Suppressor macrophage (primary cell): ENCODE results near the gene ZNF423.

Source experiments
- DNase-seq, 4 experiments: peaks; one replicate each; pipeline ENCODE4 v3.0.0-alpha.2; 2020 to 2022

Gene ZNF423

GRCh38 chr16:49690778-49691177 lies 165.1 kb downstream of the ZNF423 start:
- DNase-seq: no peak

DNA sequence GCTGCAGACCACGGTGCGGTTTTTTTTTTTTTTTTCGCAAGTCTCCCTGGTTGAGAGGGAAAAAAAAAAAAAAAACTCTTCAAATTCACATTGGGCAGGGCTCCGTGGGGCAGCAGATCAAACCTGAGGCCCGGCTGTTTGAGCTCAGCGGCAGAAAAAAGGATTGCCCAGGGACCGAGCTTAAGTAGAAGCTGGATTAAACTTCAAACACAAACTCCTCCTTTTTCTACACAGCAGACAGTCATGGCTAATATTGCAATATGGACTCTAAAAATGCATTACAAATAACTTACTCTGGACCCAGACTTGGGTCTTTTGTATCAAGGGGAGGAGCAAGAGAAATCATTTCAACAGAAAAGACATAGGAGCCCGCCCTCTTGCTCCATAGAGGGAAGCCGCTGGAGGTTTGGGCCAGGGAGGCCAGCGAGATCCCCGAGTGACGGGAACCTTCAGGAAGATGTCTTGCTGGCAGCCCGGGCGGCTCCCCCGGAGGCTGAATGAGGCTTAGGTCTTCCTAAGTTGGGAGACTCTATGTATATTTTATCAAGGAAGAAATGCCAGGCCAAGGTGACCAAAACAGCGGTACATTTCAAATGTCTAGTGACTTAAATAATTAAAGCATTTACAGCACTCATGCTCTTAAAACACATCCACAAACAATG lies 167.7 kb downstream of the ZNF423 start:
- no peak for DNase-seq

DNA sequence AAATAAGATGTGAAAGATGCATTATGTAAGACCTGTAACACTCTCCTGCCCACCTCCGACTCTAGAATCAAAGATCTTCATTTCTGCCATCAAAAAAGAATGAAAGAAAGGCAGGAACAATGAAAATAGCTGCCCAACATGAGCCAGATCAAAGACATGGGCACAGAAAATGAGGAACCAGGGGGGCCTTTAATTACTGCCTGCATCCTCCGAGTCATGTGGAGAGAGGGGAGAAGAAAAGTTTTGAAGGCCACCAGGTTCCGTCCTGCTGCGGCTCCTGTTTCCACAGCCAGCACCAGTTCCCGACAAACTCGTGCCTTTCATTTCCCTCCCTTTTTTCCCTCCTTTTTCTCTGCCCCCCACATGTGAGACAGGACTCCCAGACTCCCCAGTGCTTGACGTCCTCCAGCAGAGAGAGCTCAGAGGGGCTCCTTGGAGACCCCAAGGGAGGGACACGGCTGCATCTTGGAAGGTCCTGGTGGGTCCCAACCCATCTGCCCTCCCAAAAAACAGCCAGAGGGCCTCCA lies 168.4 kb downstream of the ZNF423 start:
- DNase-seq: no peak

DNA sequence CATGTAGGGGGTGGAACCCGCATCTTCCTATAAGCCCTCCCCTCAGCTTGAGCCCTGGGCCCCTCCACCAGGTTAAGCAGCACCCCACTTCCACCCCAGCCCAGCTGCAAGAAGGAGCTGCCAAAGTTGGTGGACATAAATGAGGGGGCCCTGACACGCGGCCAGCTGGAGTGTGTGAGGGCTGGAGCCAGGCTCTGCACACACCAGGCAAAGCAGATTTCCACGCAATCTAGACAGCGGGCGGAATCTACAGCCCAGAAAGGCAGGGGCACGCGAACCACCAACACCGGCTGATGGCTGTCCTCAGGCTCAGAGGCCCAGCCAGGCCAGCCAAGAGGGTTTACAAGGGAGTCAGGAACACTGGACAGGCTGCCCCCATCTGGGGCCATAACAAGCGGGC lies 171.2 kb downstream of the ZNF423 start:
- DNase-seq: no peak

GRCh38 chr16:49682577-49683165 lies 173.2 kb downstream of the ZNF423 start:
- DNase-seq: no peak

DNA sequence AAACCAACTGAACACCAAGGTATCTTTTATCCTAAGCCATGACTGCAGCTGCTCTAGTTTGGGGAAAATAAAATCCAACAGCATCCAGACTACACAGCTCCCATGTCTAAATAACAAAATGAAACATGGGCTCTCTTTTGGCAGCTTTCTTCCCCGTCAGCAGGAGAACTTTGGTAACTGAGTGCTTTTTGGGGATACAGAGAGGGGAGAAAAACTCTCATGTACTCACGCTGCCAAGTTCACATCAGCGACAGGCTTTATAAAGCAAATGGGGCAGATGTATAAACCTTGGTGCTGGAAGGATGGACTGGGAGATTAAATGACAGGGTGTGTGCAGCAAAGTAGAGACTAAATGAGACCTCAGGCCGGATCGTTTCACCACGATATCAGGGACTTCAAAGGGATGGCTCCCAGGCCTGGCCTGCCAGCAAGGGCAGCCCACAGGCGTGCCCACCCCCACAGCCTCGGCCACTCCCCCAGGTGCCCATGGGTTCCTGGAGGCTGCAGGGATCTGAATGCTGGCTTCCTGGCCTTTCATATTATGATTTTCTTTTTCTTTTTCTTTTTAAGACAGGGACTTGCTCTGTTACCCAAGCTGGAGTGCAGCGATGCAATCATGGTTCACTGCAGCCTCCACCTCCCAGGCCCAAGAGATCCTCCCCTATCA lies 174.6 kb downstream of the ZNF423 start:
- no peak for DNase-seq

DNA sequence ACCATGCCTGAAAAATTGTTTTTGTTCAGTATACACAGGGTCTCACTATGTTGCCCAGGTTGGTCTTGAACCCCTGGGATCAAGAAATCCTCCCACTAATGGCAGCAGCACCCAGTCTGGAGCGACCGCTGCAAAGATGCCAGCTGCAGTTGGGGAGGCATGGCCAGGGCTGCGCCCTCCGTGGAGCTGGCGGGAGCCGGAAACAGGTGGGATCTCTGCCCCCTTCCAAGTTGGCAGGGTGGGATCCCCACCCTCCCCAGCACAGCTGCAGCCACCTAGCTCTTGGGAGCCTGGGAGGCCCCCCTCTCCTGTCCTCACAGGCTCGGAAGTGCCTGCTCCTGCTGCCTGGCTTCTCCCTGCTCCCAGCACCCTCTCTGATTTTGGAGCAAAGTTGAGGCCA lies 176.8 kb downstream of the ZNF423 start:
- no peak for DNase-seq

- DNase-seq: peak; percentile 9 to 47 (median 46)
Measured at GRCh38 chr16:49677661-49678060, 178.3 kb downstream of the ZNF423 start.

DNA sequence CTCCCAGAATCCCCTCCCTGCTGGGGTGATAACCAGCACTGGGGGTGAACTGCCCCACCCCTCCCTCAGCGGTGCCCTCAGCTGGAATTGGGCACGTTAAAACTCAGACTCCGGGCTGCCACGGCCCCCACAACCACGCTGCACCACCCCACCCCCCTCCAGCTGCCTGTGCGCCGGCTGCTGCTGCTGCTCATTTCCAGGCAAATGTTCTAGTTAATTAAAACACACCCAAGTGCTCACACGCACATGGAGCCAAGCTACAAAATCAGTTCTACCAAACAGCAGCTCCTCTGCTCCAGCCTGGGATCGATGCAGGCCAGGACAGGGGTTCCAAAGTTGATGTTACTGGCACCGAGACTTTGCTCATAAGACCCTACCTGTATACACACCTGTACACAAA lies 180.5 kb downstream of the ZNF423 start:
- no peak for DNase-seq

GRCh38 chr16:49674990-49675389 lies 180.9 kb downstream of the ZNF423 start:
- DNase-seq: no peak

- DNase-seq: no peak
Measured at GRCh38 chr16:49674351-49674851, 181.5 kb downstream of the ZNF423 start.

GRCh38 chr16:49673442-49673841 lies 182.5 kb downstream of the ZNF423 start:
- DNase-seq: no peak

DNA sequence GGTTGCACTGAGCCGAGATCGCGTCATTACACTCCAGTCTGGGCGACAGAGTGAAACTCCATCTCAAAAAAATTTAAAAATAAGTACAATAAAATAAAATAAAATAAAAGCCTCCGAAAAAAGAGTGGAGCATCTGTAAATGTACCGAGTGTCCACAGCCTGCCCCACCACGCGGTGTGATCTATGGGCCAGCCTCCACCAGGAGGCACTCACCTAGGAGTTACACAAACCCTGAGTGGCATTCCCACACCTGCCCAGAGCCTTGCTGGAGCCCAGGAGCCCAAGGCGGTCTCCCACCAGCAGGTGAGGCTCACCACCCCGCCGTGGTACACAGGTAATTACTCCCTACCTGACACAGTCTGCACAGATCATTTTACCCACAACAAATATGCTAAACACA lies 183.2 kb downstream of the ZNF423 start:
- no peak for DNase-seq

GRCh38 chr16:49671333-49671732 lies 184.6 kb downstream of the ZNF423 start:
- DNase-seq: no peak

- DNase-seq: no peak
Measured at GRCh38 chr16:49670627-49671026, 185.3 kb downstream of the ZNF423 start.

- no peak for DNase-seq
Measured at GRCh38 chr16:49665482-49666230, 190.3 kb downstream of the ZNF423 start.

DNA sequence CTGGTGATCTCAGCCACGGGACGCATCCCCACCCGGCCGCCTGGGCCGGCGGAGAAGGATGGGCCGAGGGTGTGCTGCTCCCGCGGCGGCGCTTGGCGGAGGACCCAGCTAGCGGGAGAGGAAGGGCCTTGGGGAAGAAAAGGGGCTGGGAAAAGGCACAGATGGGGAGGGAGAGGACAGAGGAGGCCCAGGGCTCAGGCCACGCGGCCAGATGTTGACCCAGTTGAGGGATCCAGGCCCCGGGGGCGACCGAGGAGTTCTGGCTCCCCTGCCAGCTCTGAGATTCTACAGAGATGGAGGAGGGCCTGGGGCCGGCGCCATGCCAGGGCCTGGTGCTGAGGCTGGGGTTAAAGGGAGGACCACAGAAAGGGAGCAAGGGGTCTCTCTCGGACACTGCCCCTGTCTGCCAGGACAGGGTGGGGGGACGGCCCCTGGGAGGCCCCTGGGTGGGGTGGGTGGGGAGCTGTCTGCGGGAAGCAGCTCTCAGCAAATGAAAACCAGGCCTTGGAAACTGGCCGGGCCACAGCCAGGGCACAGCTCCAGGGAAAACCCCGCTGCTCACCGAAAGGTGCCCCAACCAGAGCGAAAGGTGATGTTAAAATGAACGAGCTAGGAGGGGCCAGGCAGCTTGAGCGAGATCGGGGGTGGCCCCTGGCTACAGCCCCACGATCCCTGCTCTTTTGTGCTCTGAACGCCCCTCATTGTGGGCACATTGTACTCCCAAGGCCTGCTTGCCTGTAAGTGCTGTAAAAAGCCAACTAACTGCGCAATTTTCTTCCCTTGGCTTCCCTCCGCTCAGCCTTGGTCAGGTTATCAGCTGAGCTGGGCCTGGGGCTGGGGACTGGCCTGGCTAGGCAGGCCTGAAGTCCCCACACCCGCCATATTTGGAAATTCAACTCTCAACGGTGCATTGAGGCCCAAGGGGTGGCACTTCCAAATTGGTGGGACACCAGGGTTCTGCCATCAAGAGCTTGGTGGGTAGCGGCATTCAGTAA lies 191.4 kb downstream of the ZNF423 start:
- DNase-seq: no peak

DNA sequence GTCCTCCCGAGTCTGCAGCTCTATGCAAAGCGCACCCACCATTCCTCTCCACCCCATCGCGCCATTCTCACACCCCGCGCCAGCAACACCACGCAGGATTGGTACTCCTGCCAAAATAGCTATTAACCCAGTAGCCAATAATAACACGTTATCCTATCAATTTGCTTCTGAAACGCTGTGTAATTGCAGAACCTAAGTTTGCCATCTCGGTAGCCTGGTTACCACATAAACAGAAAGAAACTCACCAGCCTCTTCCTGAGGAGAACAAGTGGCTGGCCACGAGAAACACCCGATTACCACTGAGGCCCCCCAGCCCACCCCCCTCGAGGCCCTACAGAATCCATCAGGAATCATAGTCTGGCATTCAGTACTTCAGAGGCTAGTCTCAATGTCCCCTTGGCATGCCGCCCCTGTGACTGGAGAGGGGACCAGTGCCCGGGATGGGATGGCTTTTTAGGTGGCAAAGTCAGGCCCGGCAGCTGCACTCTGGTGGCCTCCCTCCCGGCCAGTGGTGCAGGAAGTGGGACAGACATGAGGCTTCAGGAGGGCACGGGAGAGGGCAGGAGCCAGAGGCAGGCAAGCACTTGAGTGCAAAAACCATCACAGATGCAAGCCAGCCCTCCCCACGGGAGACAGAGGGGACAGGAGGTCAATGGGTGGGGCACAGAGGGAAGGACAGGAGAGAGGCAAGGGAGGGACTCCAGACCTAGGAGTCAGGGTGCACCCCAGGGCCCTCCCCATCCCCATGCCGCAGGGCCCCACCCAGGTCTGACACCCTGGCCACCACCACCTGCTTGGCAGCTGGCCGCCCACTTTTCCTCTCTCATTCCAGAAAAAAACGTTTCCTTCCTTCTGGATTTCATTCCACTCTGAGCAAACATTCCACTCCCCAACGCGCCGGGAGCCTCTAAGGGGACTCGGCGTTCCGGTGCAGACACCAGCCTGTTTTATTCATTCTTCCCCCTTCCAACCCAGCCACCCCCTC lies 192.5 kb downstream of the ZNF423 start:
- no peak for DNase-seq

- DNase-seq: no peak
Measured at GRCh38 chr16:49662569-49662968, 193.3 kb downstream of the ZNF423 start.

DNA sequence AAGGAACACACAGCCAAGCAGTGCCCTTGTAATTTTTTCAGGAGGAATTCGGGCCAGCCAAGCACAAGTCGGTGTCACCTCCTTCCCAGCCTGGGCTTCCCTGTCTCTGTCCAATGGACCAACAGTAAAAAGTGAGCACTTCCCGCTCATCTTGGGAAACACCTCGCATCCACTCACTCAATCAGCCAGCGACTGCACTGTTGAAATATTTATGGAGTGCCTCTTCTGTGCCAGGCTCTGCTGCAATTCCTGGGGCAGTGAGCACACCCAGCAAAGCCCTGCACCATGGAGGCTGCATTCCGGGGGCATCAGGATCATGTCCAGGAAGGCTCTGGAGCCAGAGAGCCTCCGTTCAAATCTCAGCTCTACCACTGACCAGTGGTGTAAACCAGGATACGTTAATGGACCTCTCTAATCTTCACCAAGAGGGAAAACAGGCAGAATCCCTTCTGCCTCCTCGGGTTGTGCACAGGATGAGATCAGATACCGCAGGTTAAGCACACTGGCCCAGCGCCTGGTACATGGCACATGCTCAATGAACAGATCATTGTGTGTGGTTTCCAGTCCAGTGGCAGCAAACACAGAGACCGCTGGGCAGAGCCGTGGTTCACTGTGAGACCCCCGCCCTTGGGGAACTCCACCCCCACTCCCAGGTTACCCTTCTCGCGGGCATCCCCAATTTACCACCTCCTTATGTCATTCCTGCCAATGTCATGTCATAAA lies 194.3 kb downstream of the ZNF423 start:
- DNase-seq: no peak
